ENCODE data around the gene XIST. TPM values are rescaled to one million over a fixed set of nuclear protein-coding genes. Genes with fewer than 3 reads are reported as not detected.
"Not testable (repeated sequence)": the region's sequence is repeated elsewhere in the genome, so short reads cannot be mapped to it uniquely, and the experiment has no call there.

The XIST gene
- 0.03 TPM for total RNA-seq
- long read RNA-seq = 0 reads

GRCh38 chrX:73852467-73852866 lies at the start of gene XIST:
TSS of gene XIST (minus strand) at chrX:73852714.
- no peak for DNase-seq
- no peaks in the 10 kb centered on the region for H3K9me3 ChIP-seq
- no peaks in the 10 kb centered on the region for H3K4me1 ChIP-seq
- no peaks in the 10 kb centered on the region for H3K27me3 ChIP-seq (ENCODE audit: low read depth)
- intact Hi-C loops (cut with DNase I) = no loop called here
- H3K27ac ChIP-seq = no peak within 1 kb of the TSS
- peak in 1 of 2 donors; percentile 69 for ATAC-seq
- H3K4me3 ChIP-seq = no peak within 1 kb of the TSS
- H3K36me3 ChIP-seq = no peaks in the 10 kb centered on the region
- TF ChIP-seq, protein P1, sequence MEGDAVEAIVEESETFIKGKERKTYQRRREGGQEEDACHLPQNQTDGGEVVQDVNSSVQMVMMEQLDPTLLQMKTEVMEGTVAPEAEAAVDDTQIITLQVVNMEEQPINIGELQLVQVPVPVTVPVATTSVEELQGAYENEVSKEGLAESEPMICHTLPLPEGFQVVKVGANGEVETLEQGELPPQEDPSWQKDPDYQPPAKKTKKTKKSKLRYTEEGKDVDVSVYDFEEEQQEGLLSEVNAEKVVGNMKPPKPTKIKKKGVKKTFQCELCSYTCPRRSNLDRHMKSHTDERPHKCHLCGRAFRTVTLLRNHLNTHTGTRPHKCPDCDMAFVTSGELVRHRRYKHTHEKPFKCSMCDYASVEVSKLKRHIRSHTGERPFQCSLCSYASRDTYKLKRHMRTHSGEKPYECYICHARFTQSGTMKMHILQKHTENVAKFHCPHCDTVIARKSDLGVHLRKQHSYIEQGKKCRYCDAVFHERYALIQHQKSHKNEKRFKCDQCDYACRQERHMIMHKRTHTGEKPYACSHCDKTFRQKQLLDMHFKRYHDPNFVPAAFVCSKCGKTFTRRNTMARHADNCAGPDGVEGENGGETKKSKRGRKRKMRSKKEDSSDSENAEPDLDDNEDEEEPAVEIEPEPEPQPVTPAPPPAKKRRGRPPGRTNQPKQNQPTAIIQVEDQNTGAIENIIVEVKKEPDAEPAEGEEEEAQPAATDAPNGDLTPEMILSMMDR (IDR thresholded peaks at IDR 0.05) = no peak

DNA sequence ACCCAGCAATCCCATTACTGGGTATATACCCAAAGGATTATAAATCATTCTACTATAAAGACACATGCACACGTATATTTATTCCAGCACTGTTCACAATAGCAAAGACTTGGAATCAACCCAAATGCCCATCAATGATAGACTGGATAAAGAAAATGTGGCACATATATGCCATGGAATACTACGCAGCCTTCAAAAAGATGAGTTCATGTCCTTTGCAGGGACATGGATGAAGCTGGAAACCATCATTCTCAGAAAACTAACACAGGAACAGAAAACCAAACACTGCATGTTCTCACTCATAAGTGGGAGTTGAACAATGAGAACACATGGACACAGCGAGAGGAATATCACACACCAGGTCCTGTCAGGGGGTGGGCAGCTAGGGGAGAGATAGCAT lies 45.8 kb upstream of the XIST start:
- H3K4me1 ChIP-seq; H3K4me3 ChIP-seq; H3K27me3 ChIP-seq (ENCODE audit: low read depth); H3K36me3 ChIP-seq; ATAC-seq; DNase-seq; intact Hi-C loops (cut with DNase I); H3K9me3 ChIP-seq; H3K27ac ChIP-seq: not testable (repeated sequence)

DNA sequence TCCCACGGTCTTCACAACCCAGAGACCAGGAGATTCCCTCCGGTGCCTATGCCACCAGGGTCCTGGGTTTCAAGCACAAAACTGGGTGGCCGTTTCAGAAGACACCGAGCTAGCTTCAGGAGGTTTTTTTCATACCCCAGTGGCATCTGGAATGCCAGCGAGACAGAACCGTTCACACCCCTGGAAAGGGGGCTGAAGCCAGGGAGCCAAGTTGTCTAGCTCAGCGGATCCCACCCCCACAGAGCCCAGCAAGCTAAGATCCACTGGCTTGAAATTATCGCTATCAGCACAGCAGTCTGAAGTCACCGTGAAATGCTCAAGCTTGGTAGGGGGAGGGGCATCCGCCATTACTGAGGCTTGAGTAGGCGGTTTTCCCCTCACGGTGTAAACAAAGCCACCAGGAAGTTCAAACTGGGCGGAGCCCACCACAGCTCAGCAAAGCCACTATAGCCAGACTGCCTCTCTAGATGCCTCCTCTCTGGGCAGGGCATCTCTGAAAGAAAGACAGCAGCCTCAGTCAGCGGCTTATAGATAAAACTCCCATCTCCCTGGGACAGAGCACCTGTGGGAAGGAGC lies 40.1 kb upstream of the XIST start:
- H3K36me3 ChIP-seq; DNase-seq; H3K27me3 ChIP-seq (ENCODE audit: low read depth); ATAC-seq; H3K4me3 ChIP-seq; H3K27ac ChIP-seq; intact Hi-C loops (cut with DNase I); H3K9me3 ChIP-seq; H3K4me1 ChIP-seq: not testable (repeated sequence)

DNA sequence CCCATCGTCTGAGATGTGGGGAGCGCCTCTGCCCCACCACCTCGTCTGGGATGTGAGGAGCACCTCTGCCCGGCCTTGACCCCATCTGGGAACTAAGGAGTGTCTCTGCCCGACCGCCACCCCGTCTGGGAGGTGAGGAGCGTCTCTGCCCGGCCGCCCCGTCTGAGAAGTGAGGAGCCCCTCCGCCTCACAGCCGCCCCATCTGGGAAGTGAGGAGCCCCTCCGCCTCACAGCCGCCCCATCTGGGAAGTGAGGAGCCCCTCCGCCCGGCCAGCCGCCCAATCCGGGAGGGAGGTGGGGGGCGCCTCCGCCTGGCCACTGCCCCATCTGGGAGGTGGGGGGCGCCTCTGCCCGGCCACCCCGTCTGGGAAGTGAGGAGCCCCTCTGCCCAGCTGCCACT lies 29.7 kb upstream of the XIST start:
- DNase-seq; H3K36me3 ChIP-seq; H3K4me3 ChIP-seq; H3K9me3 ChIP-seq; intact Hi-C loops (cut with DNase I); H3K4me1 ChIP-seq; ATAC-seq; H3K27ac ChIP-seq; H3K27me3 ChIP-seq (ENCODE audit: low read depth): not testable (repeated sequence)

DNA sequence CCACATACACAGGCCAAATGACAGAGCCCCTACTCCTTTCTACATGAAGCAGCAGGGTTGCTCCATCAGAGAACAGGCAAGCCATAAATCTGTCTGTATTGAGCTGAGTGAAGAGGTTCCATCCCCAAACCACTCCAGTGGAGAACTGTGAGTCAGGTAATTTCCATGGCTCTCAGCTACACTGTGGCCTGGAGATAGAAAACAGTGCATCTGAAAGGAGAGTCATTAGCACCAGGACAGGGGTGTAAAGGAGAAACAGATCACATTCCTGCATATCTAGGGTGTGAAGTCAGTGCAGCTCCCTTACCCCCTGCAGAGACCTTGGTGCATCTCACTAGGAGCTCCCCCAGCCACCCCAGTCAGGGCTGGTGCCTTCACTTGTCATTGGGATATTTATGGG lies 25.2 kb upstream of the XIST start:
- Histone ChIP-seq H3K36me3 (no peaks in the 10 kb centered on the region), H3K4me1 (no peaks in the 10 kb centered on the region), H3K4me3 (no peak overlapping the region), H3K9me3 (no peaks in the 10 kb centered on the region), H3K27ac (no peak overlapping the region), H3K27me3 (ENCODE audit: low read depth) (no peaks in the 10 kb centered on the region)
- no peak for DNase-seq
- no peak for ATAC-seq
- intact Hi-C loops (cut with DNase I) = no loop called here
- TF ChIP-seq, protein P1 (IDR thresholded peaks at IDR 0.05) = no peak

DNA sequence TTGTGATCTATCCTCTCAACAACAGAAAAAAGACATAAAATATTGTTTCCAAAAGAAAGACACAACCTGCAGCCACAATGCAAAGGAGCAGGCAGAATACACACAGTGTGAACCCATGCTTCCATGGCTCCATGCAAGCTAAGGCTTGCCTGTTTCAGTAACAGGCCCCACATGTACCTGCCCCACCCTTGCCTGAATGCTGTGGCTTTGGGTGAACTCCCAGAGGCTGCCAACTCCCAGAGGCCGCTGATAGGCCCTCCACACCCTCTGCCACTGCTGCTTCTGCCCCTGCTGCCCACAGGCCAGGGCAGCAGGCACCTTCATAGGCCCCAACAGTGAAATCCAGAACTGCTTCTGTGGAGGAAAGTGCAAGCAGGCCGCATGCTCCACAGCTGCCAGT lies 24.4 kb upstream of the XIST start:
- ATAC-seq (no peak), DNase-seq (no peak)
- no peak overlapping the region for H3K27ac ChIP-seq
- intact Hi-C loops (cut with DNase I) = no loop called here
- TF ChIP-seq, protein P1 (IDR thresholded peaks at IDR 0.05) = no peak
- no peaks in the 10 kb centered on the region for H3K36me3 ChIP-seq
- H3K9me3 ChIP-seq = no peaks in the 10 kb centered on the region
- H3K4me3 ChIP-seq = no peak overlapping the region
- H3K27me3 ChIP-seq (ENCODE audit: low read depth) = no peaks in the 10 kb centered on the region
- no peaks in the 10 kb centered on the region for H3K4me1 ChIP-seq

DNA sequence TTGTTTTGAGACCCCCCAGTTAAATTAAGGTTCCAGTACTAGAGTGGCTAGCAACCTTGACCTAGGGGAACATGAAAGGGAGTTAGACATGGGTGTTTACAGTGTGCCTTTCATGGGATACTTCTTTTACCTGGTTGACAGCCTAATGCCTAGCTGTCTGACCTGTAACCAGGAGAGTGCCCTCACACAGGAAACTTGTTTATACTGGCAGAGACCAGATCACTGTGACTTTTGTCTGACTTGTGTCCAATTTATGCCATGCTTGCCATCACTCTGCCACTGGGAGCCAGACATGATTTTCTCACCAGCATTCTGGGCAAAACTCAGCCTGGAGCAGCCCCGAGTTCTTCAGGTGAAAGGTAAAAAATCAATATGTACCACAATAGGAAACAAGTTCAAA lies 16.4 kb upstream of the XIST start:
- H3K27me3 ChIP-seq (ENCODE audit: low read depth) = no peaks in the 10 kb centered on the region
- TF ChIP-seq, protein P1 (IDR thresholded peaks at IDR 0.05) = no peak
- H3K4me3 ChIP-seq = no peak overlapping the region
- no peak for ATAC-seq
- H3K4me1 ChIP-seq = no peaks in the 10 kb centered on the region
- H3K9me3 ChIP-seq = no peaks in the 10 kb centered on the region
- DNase-seq = no peak
- no peak overlapping the region for H3K27ac ChIP-seq
- intact Hi-C loops (cut with DNase I) = no loop called here
- H3K36me3 ChIP-seq = no peaks in the 10 kb centered on the region
